Naive thymus-derived CD8-positive, alpha-beta T cell (primary cell): ENCODE measurements around the gene PNLDC1. TPM values are rescaled to one million over a fixed set of nuclear protein-coding genes. Genes with fewer than 3 reads are reported as not detected.
"Not testable (repeated sequence)": the region's sequence is repeated elsewhere in the genome, so short reads cannot be mapped to it uniquely, and the experiment has no call there.

Experiments
- ATAC-seq, 2 donors: fragments of 150-1000 bp; cut with Tn5 transposase in 1 of 2; sonication (Bioruptor Pico), chemical (Tn5 transposase) in 1 of 2; 1 replicate in 1 of 2; 2 replicates in 1 of 2; pipeline ENCODE4 v1.10.0; 2021; ENCODE audit warnings: mild to moderate bottlenecking in 2 of 2, moderate library complexity in 2 of 2
- POLR2A ChIA-PET: fragments of 350-600 bp; sonication (Branson Sonifier 250); formaldehyde crosslinking; loops from one replicate; lab custom pipeline; 2021; ENCODE audit warnings: antibody characterized with exemption; lab: Charles Lee
- DNase-seq, 10 donors: peaks; one replicate each; pipeline versions ENCODE4 v3.0.0 to v3.0.0-alpha.2; 2020 to 2022
- H3K27ac Mint-ChIP-seq, 10 donors: one replicate each; pipeline ENCODE4 v1.8.0; 2020 to 2022; ENCODE audit warnings: mild to moderate bottlenecking in 10 of 10, mixed read lengths in 10 of 10, moderate library complexity in 4 of 10, inconsistent platforms in 1 of 10
- H3K27me3 Mint-ChIP-seq, 5 donors: one replicate each; pipeline ENCODE4 v1.8.0; 2021 to 2022; ENCODE audit warnings: mixed read lengths in 5 of 5
- H3K36me3 Mint-ChIP-seq, 3 donors: one replicate each; pipeline ENCODE4 v1.8.0; 2020 to 2022; ENCODE audit warnings: mixed read lengths in 3 of 3, mild to moderate bottlenecking in 2 of 3, inconsistent platforms in 1 of 3
- H3K4me1 Mint-ChIP-seq, 4 donors: one replicate each; pipeline ENCODE4 v1.8.0; 2021 to 2022; ENCODE audit warnings: mixed read lengths in 4 of 4
- H3K4me3 Mint-ChIP-seq, 10 donors: one replicate each; pipeline ENCODE4 v1.8.0; 2020 to 2022; ENCODE audit warnings: mild to moderate bottlenecking in 10 of 10, mixed read lengths in 10 of 10, moderate library complexity in 6 of 10, inconsistent platforms in 1 of 10
- H3K9me3 Mint-ChIP-seq, 9 donors: one replicate each; pipeline ENCODE4 v1.8.0; 2020 to 2022; ENCODE audit warnings: mixed read lengths in 9 of 9, mild to moderate bottlenecking in 3 of 9, inconsistent platforms in 1 of 9, moderate library complexity in 1 of 9
- polyA plus RNA-seq, 3 donors: library from polyadenylated mRNA; unstranded; fragments of 300-500 nt; fragmentation: Illumina TruSeq; gene quantifications; one replicate each; pipeline ENCODE4 v1.2.3, GENCODE V29; 2021
- total RNA-seq, 8 experiments: library from RNA in 2 of 8; stranded (reverse) in 2 of 8; gene quantifications; one replicate each; pipeline ENCODE4 v1.2.3 and lab custom pipeline; 2021 to 2026

Gene PNLDC1
- total and polyA plus RNA-seq, 5 experiments from 2014 or later = 0.36 to 0.75 (median 0.36) TPM; not detected in 2

DNA sequence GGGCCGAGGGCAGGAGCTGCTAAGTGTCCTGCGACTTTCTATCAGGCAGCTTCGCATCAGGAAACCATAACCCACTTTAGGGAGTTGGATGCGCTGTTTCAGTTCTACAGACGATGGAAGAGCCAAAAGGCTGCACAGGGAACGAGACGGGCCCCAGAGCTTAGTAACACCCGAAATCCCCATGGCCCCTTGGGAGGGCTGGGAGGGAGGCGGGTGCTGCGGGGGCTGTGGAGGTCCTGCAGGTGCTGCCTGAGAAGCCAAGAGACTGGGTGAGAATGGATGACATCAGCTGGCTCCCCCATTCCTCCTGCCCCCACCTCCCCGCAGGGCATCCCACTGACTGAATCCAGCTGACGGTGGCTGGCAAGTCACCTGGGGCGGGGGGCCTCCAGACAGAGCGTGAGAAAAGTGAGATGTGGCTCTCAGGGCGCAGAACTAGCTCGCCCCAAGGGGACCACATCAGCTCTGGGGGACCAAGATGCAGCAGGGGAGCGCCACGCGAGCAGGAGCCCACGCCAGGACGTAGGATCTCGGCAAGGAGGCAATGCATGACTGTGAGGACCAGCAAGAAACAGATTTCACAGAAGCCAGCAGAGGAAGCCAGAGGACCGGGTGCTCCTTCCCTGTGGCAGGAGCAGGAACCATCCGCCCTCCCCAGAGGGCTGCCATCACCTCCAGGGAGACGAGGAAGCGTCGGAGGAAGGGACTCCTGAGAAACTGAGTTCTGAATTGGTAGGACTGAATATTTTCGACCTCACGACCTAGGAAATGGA lies 36.8 kb downstream of the PNLDC1 start:
- no peak for ATAC-seq
- H3K27ac Mint-ChIP-seq = peak overlapping the region in 1 of 10 donors; percentile 24
- no peak overlapping the region for H3K4me3 Mint-ChIP-seq
- H3K36me3 Mint-ChIP-seq = no peaks in the 10 kb centered on the region
- DNase-seq = no peak
- H3K9me3 Mint-ChIP-seq = no peaks in the 10 kb centered on the region
- POLR2A ChIA-PET = interaction anchor here (0.6 to 1.3 kb wide), 2 partner anchors 47 to 149 kb away, joined by 3 to 4 read pairs; partner anchors contain the start of gene MRPL18
- peaks cover 0 to 2% (median 0%) of the 10 kb centered on the region in 5 donors for H3K27me3 Mint-ChIP-seq
- H3K4me1 Mint-ChIP-seq = peaks cover 11 to 47% (median 34%) of the 10 kb centered on the region in 4 donors

- H3K27me3 Mint-ChIP-seq = peaks cover 0 to 2% (median 0%) of the 10 kb centered on the region in 5 donors
- POLR2A ChIA-PET = interaction anchor here (1.3 kb wide), 1 partner anchor 47 kb away, joined by 4 read pairs; the partner anchor contains the start of gene MRPL18
- DNase-seq = no peak
- ATAC-seq = no peak
- peaks cover 11 to 49% (median 34%) of the 10 kb centered on the region in 4 donors for H3K4me1 Mint-ChIP-seq
- peak overlapping the region in 1 of 10 donors; percentile 27 for H3K27ac Mint-ChIP-seq
- H3K36me3 Mint-ChIP-seq = no peaks in the 10 kb centered on the region
- no peak overlapping the region for H3K4me3 Mint-ChIP-seq
- no peaks in the 10 kb centered on the region for H3K9me3 Mint-ChIP-seq
Measured at GRCh38 chr6:159837511-159837910, 37.4 kb downstream of the PNLDC1 start.

- peaks cover 0 to 2% (median 0%) of the 10 kb centered on the region in 5 donors for H3K27me3 Mint-ChIP-seq
- H3K9me3 Mint-ChIP-seq = no peaks in the 10 kb centered on the region
- ATAC-seq = no peak
- POLR2A ChIA-PET = no interaction called here
- H3K4me3 Mint-ChIP-seq = no peak overlapping the region
- no peaks in the 10 kb centered on the region for H3K36me3 Mint-ChIP-seq
- DNase-seq = no peak
- peaks cover 11 to 43% (median 28%) of the 10 kb centered on the region in 4 donors for H3K4me1 Mint-ChIP-seq
- no peak overlapping the region for H3K27ac Mint-ChIP-seq
Measured at GRCh38 chr6:159838020-159838744, 38.1 kb downstream of the PNLDC1 start.

DNA sequence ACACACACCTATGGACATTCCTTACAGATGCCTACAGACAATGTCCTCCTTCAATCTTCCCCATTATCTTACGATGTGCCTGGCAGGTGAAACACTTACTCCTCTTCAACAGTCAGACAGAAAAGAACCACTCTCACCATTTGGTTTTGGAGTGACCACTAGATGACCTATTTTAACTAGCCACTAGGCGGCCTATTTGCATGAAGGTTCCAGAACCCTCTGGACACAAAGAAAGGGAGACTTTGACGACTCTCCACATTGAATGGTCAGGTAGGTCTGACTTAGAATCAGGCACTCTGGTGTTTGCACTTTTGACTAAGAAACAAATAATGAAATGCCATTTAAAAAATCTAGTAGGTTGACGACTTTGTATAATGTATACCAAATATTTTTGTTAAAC lies 42.0 kb downstream of the PNLDC1 start:
- no peaks in the 10 kb centered on the region for H3K36me3 Mint-ChIP-seq
- DNase-seq = no peak
- ATAC-seq = no peak
- peaks cover 0 to 2% (median 0%) of the 10 kb centered on the region in 5 donors for H3K27me3 Mint-ChIP-seq
- no peak overlapping the region for H3K4me3 Mint-ChIP-seq
- H3K4me1 Mint-ChIP-seq = peaks cover 6 to 33% (median 17%) of the 10 kb centered on the region in 4 donors
- peak overlapping the region in 1 of 10 donors; percentile 45 for H3K27ac Mint-ChIP-seq
- POLR2A ChIA-PET = interaction anchor here (0.7 kb wide), 1 partner anchor 9 kb away, joined by 4 read pairs; no protein-coding TSS in a partner anchor
- no peaks in the 10 kb centered on the region for H3K9me3 Mint-ChIP-seq

DNA sequence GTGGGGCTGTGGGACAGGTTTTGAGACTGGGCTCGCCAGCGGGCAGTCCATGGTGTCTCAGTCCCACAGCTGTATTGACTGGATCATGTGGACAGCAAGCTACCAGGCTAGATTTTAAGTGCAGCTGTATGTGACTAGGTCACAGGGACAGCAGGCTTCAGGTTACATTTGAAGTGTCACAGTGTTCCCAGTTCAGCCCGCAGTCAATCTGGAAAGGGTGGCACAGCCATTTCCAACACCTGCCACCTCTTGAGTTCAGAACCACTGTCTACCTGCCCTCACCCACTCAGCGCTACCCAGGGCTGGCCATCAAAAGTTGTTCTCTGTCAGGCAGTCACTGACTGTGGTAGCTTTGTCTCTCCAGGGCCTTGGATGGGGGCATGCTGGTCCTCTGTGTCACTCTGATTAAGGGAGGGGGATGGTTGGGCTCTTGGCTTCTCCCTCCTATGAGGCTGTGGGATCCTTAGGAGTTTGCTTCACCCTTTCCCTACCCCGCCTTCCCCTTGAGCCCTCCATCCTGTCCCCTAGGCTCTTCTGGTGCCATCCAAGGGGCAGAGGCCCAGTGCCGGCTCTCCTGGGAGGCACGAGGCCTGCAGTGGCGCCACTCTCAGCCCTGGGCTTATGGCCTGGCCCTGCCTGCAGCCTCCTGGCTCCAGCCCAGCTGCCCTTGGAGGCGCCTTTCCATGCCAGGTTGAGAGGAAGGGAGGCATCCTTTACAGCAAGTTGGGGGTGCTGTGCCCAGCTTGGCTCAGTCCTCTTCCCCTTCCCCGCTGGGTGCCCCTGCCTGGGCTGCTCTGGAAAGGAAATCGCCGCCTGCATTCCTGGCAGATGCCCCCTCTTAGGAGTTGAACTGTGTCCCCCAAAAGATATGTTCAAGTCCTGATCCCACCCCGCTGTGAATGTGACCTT lies 44.9 kb downstream of the PNLDC1 start:
- peak overlapping the region in 1 of 10 donors; percentile 36 for H3K4me3 Mint-ChIP-seq
- POLR2A ChIA-PET = interaction anchor here (1.0 to 2.0 kb wide), 3 partner anchors 10 to 118 kb away, joined by 4 to 7 read pairs (median 7); partner anchors contain the start of genes MRPL18, TCP1 and WTAP
- DNase-seq (no peak), ATAC-seq (no peak)
- peaks cover 0 to 10% (median 0%) of the 10 kb centered on the region in 3 donors for H3K36me3 Mint-ChIP-seq
- peaks cover 6 to 25% (median 16%) of the 10 kb centered on the region in 4 donors for H3K4me1 Mint-ChIP-seq
- peaks cover 0 to 2% (median 0%) of the 10 kb centered on the region in 5 donors for H3K27me3 Mint-ChIP-seq
- peak overlapping the region in 5 of 10 donors; percentile 9 to 87 (median 86) for H3K27ac Mint-ChIP-seq
- H3K9me3 Mint-ChIP-seq = peaks cover 0 to 17% (median 9%) of the 10 kb centered on the region in 9 donors

- ATAC-seq, H3K4me3 Mint-ChIP-seq, DNase-seq, H3K27me3 Mint-ChIP-seq, H3K27ac Mint-ChIP-seq, POLR2A ChIA-PET: not testable (repeated sequence)
- peaks cover 0 to 10% (median 0%) of the 10 kb centered on the region in 3 donors for H3K36me3 Mint-ChIP-seq
- H3K9me3 Mint-ChIP-seq = peaks cover 0 to 18% (median 10%) of the 10 kb centered on the region in 9 donors
- peaks cover 6 to 22% (median 12%) of the 10 kb centered on the region in 4 donors for H3K4me1 Mint-ChIP-seq
Measured at GRCh38 chr6:159848552-159848951, 48.5 kb downstream of the PNLDC1 start.

- H3K27ac Mint-ChIP-seq, POLR2A ChIA-PET: not testable (repeated sequence)
Measured at GRCh38 chr6:159849851-159850250, 49.8 kb downstream of the PNLDC1 start.

GRCh38 chr6:159852877-159853276 lies 52.8 kb downstream of the PNLDC1 start:
- Mint-ChIP-seq H3K36me3 (peaks cover 0 to 14% (median 9%) of the 10 kb centered on the region in 3 donors), H3K9me3 (peaks cover 1 to 18% (median 12%) of the 10 kb centered on the region in 9 donors), H3K27me3 (peaks cover 0 to 1% (median 0%) of the 10 kb centered on the region in 5 donors), H3K27ac (peak overlapping the region in 4 of 10 donors; percentile 45 to 80 (median 59)), H3K4me1 (peaks cover 0 to 6% (median 0%) of the 10 kb centered on the region in 4 donors), H3K4me3 (no peak overlapping the region)
- ATAC-seq = peak; percentile 57 to 65
- DNase-seq = peak in 6 of 10 donors; percentile 29 to 61 (median 36)
- POLR2A ChIA-PET = interaction anchor here (1.0 to 2.7 kb wide), 5 partner anchors 20 to 126 kb away, joined by 3 to 8 read pairs (median 4); partner anchors contain the start of genes MRPL18, TCP1 and WTAP

More at GRCh38 chr6:159849851-159850250, 49.8 kb downstream of the PNLDC1 start:
- not testable (repeated sequence) for DNase-seq, H3K4me1 Mint-ChIP-seq, H3K27me3 Mint-ChIP-seq, H3K4me3 Mint-ChIP-seq, ATAC-seq
- H3K36me3 Mint-ChIP-seq = peaks cover 0 to 10% (median 0%) of the 10 kb centered on the region in 3 donors
- peaks cover 0 to 18% (median 10%) of the 10 kb centered on the region in 9 donors for H3K9me3 Mint-ChIP-seq

DNA sequence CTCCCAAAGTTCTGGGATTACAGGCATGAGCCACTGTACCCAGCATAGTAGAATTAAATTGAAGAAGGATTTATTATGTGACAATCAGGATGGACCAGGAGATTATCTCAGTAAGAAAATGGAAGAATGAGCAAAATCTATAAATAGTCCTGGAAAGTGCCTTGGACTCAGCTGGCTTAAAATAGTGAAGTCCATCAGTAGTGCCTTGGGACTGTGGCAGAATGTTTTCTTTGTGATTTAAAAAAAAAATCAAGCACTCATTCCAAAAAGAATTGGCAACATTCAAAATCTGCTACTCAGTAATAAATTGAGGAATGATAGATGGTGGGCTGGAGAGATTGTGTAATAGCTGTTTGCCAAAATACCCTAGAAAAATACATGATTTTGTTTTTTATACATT lies 53.7 kb downstream of the PNLDC1 start:
- H3K27ac Mint-ChIP-seq = no peak overlapping the region
- peaks cover 0 to 6% (median 0%) of the 10 kb centered on the region in 4 donors for H3K4me1 Mint-ChIP-seq
- H3K27me3 Mint-ChIP-seq = peaks cover 0 to 4% (median 0%) of the 10 kb centered on the region in 5 donors
- POLR2A ChIA-PET = interaction anchor here (0.6 to 2.7 kb wide), 4 partner anchors 21 to 64 kb away, joined by 4 to 8 read pairs (median 5); partner anchors contain the start of genes MRPL18 and TCP1
- DNase-seq (no peak), ATAC-seq (no peak)
- peaks cover 0 to 11% (median 10%) of the 10 kb centered on the region in 3 donors for H3K36me3 Mint-ChIP-seq
- no peak overlapping the region for H3K4me3 Mint-ChIP-seq
- peaks cover 0 to 17% (median 12%) of the 10 kb centered on the region in 9 donors for H3K9me3 Mint-ChIP-seq

- H3K9me3 Mint-ChIP-seq = peaks cover 0 to 17% (median 7%) of the 10 kb centered on the region in 9 donors
- peaks cover 0 to 11% (median 10%) of the 10 kb centered on the region in 3 donors for H3K36me3 Mint-ChIP-seq
- peaks cover 0 to 6% (median 0%) of the 10 kb centered on the region in 4 donors for H3K4me1 Mint-ChIP-seq
- DNase-seq (no peak), ATAC-seq (no peak)
- POLR2A ChIA-PET = interaction anchor here (0.5 to 1.5 kb wide), 3 partner anchors 65 to 165 kb away, joined by 3 to 6 read pairs (median 4); partner anchors contain the start of genes MRPL18 and TCP1
- H3K4me3 Mint-ChIP-seq = no peak overlapping the region
- no peak overlapping the region for H3K27ac Mint-ChIP-seq
- peaks cover 0 to 4% (median 0%) of the 10 kb centered on the region in 5 donors for H3K27me3 Mint-ChIP-seq
Measured at GRCh38 chr6:159854959-159855358, 54.9 kb downstream of the PNLDC1 start.

GRCh38 chr6:159858259-159858658 lies 58.2 kb downstream of the PNLDC1 start:
- no peak for ATAC-seq
- Mint-ChIP-seq H3K27ac (no peak overlapping the region), H3K4me3 (no peak overlapping the region), H3K4me1 (peaks cover 13 to 24% (median 24%) of the 10 kb centered on the region in 4 donors), H3K27me3 (peaks cover 0 to 4% (median 0%) of the 10 kb centered on the region in 5 donors), H3K36me3 (peaks cover 0 to 11% (median 10%) of the 10 kb centered on the region in 3 donors), H3K9me3 (peaks cover 0 to 17% (median 6%) of the 10 kb centered on the region in 9 donors)
- POLR2A ChIA-PET = no interaction called here
- no peak for DNase-seq
